Left colon (tissue), 2 donors: Measurements from ENCODE around the gene SUMF1. TPM values are rescaled to one million over a fixed set of nuclear protein-coding genes. Genes with fewer than 3 reads are reported as not detected.
"Not testable (repeated sequence)": the region's sequence is repeated elsewhere in the genome, so short reads cannot be mapped to it uniquely, and the experiment has no call there.

Experiments used
- ATAC-seq: fragments of 200-7000 bp; cut with Tn5 transposase; one replicate; pipeline ENCODE4 v1.9.1; 2020; ENCODE audit warnings: mild to moderate bottlenecking, moderate library complexity
- DNase-seq, 2 donors: peaks; one replicate each; pipeline ENCODE4 v3.0.0-alpha.2; 2020
- intact Hi-C, 2 donors: fragments of 100-400 bp; cut with DNase I in 1 of 2; cut with micrococcal nuclease in 1 of 2; formaldehyde crosslinking; loops; one replicate each; pipeline versions ENCODE4 v1.11.2 to v1.14.0; 2022; cut with DNase I, micrococcal nuclease
- total RNA-seq, 2 donors: library from RNA; stranded (reverse); fragmentation: NEBNext Ultra II Directional; extraction: Animal tissue kit (Norgen Biotek cat#: 25700); gene quantifications; one replicate each; pipeline ENCODE4 v1.2.1, GENCODE V29; 2021
- donor health status: DM: no; HTN: no; CAD: no.
- donor health status: DM: yes; HTN: yes; CAD: no.

The SUMF1 gene
- total RNA-seq, 2 donors from 2014 or later, result 35.1 to 39.3 TPM

- ATAC-seq, intact Hi-C loops, DNase-seq: not testable (repeated sequence)
These were observed 137.3 kb downstream of the SUMF1 start for GRCh38 chr3:4329806-4330205.

GRCh38 chr3:4326868-4327267 is 140.2 kb downstream of the SUMF1 start:
- DNase-seq, result no peak

GRCh38 chr3:4323246-4324027 is 143.6 kb downstream of the SUMF1 start:
- ATAC-seq (no peak), DNase-seq (no peak)
- intact Hi-C loops, result no loop called here

More at GRCh38 chr3:4326868-4327267, 140.2 kb downstream of the SUMF1 start:
- ATAC-seq, result no peak
- intact Hi-C loops, result no loop called here

- ATAC-seq, result no peak
- intact Hi-C loops, result no loop called here
- no peak for DNase-seq
These were observed 144.4 kb downstream of the SUMF1 start for GRCh38 chr3:4322635-4323034.

GRCh38 chr3:4321732-4322131 is 145.3 kb downstream of the SUMF1 start:
- no peak for DNase-seq
- no peak for ATAC-seq
- intact Hi-C loops, result no loop called here

GRCh38 chr3:4320096-4320911 is 146.8 kb downstream of the SUMF1 start:
- DNase-seq (no peak), ATAC-seq (peak; percentile 91)
- intact Hi-C loops, result no loop called here

- no peak for ATAC-seq
These were observed 152.4 kb downstream of the SUMF1 start for GRCh38 chr3:4314688-4315087.

GRCh38 chr3:4313606-4314293 is 153.3 kb downstream of the SUMF1 start:
- ATAC-seq (no peak), DNase-seq (no peak)
- intact Hi-C loops, result no loop called here

More at GRCh38 chr3:4314688-4315087, 152.4 kb downstream of the SUMF1 start:
- DNase-seq, result no peak
- intact Hi-C loops, result no loop called here

GRCh38 chr3:4311496-4311895 is 155.6 kb downstream of the SUMF1 start:
- ATAC-seq (no peak), DNase-seq (no peak)
- intact Hi-C loops, result no loop called here

Other genes with a start within 250 kb of the SUMF1 start
- gene SETMAR, start 163.9 kb downstream of the SUMF1 start, total RNA-seq, result 1 to 10 TPM; 8.1 to 8.8 TPM
- gene ITPR1, start 26.1 kb upstream of the SUMF1 start, total RNA-seq, result 10 to 100 TPM in 1 of 2 donors, 1 to 10 TPM in 1; 8.9 to 21.2 TPM